ENCODE measurements around the gene FILIP1L.

The FILIP1L gene

DNA sequence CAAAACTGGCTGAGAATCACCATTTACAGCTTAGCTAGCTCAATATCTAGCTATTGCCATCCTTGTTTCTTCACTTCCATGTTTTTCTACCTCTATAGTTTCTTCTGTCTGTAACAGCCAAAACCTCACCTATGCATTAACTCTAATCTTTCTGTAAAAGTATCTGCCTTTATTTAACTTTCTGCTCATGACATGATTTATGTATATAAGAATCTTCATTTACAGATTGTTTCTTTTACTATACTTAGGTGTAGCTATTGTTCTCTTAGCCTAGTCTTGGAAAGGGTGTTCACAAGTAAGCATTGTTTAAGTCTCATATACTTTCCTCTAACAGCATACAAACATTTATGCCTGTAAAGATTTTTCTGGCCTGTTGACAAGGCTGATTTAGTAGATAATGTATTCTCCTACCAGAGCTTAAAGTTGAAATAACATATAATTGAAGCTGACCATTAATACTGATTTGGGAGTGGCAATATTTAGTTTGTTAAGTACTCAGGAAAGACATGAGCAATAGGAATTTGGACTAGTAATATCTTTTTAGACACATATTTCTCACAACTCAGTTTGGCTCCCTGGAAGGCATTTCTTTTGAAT is 9.4 kb downstream of the FILIP1L start:
- no peak overlapping the region for H3K27ac ChIP-seq

DNA sequence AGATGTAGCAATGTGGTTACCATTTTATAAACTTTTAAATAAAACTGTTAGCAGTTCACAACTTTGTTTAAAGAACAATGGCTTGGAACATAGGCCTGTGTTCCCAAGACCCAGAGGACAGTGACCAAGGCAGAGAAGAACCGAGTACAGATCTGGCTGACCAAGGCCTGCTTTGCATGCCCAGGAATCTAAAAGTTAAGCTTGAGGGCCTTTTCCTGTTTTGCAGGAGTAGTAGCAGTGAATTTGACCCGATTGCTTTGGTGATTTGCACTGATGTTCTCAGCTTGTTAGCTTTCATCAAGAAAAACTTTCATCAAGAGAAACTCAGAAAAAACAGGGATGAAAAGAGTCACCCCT is 9.9 kb downstream of the FILIP1L start:
- H3K4me3 ChIP-seq (ENCODE audit: low read depth, low read length) = no peak overlapping the region
- TF ChIP-seq, protein P1, sequence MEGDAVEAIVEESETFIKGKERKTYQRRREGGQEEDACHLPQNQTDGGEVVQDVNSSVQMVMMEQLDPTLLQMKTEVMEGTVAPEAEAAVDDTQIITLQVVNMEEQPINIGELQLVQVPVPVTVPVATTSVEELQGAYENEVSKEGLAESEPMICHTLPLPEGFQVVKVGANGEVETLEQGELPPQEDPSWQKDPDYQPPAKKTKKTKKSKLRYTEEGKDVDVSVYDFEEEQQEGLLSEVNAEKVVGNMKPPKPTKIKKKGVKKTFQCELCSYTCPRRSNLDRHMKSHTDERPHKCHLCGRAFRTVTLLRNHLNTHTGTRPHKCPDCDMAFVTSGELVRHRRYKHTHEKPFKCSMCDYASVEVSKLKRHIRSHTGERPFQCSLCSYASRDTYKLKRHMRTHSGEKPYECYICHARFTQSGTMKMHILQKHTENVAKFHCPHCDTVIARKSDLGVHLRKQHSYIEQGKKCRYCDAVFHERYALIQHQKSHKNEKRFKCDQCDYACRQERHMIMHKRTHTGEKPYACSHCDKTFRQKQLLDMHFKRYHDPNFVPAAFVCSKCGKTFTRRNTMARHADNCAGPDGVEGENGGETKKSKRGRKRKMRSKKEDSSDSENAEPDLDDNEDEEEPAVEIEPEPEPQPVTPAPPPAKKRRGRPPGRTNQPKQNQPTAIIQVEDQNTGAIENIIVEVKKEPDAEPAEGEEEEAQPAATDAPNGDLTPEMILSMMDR (IDR thresholded peaks at IDR 0.05) = no peak
- no peak overlapping the region for H3K4me2 ChIP-seq (ENCODE audit: low read length)
- H3K36me3 ChIP-seq (ENCODE audit: control insufficient read depth, insufficient read depth, low read length) = no peaks in the 10 kb centered on the region
- H3K9ac ChIP-seq = no peak overlapping the region
- H3K9me3 ChIP-seq (ENCODE audit: control insufficient read depth, low read length) = no peaks in the 10 kb centered on the region
- no peak overlapping the region for H2AFZ ChIP-seq
- no peaks in the 10 kb centered on the region for H3K79me2 ChIP-seq
- no peak overlapping the region for H3K27ac ChIP-seq
- peaks cover 20% of the 10 kb centered on the region for H3K4me1 ChIP-seq
- H3K27me3 ChIP-seq (ENCODE audit: control insufficient read depth, insufficient read depth, low read length) = no peaks in the 10 kb centered on the region

More for the DNA sequence above, 9.4 kb downstream of the FILIP1L start:
- Histone ChIP-seq H3K4me1 (peaks cover 20% of the 10 kb centered on the region), H2AFZ (no peak overlapping the region), H3K36me3 (ENCODE audit: control insufficient read depth, insufficient read depth, low read length) (no peaks in the 10 kb centered on the region), H3K4me3 (ENCODE audit: low read depth, low read length) (no peak overlapping the region), H3K4me2 (ENCODE audit: low read length) (no peak overlapping the region), H3K9me3 (ENCODE audit: control insufficient read depth, low read length) (no peaks in the 10 kb centered on the region), H3K79me2 (no peaks in the 10 kb centered on the region), H3K27me3 (ENCODE audit: control insufficient read depth, insufficient read depth, low read length) (no peaks in the 10 kb centered on the region), H3K9ac (no peak overlapping the region)
- TF ChIP-seq, protein P1 (IDR thresholded peaks at IDR 0.05) = no peak

DNA sequence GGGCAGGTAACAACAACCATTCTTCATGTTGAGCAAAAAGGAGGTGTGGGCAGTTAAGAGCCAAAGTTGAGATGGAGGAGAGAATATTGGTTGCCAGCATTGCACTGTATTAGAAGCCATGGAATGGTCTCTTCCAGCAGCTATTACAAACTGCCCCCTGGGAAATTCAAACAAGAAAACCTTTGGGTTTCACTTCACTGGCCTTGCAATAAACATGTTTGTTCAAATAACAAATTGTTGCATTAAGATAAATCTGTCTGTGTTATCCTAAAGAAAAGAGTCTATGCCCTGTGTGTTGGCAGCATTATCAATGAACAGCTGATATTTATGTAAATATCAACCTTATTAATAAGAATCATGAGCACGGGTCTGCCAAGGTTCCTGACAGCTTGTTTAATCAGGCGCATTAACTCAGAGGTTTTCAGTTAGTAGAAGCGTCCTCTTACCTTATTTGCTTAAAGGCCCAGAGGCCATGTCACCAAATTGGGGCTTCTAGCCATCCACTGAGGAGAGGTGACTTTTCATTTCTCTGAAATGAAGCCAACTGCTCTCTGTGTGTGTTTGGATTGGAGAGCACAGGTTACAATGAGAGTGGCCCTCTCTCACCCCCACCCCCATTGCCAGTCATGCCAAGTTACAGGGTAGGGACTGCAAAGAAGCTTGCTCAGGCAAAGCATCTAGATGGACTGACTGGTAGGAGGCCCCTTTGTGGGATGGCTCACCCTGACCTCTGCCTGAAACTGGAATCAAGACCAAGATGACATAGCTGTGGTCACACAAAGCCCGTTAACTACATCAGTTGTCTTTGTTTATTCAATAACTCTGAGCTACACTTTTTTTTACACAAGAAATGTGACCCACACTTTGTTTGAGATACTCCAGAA is 10.5 kb downstream of the FILIP1L start:
- H3K36me3 ChIP-seq (ENCODE audit: control insufficient read depth, insufficient read depth, low read length) = no peaks in the 10 kb centered on the region
- no peak overlapping the region for H3K9ac ChIP-seq
- H3K9me3 ChIP-seq (ENCODE audit: control insufficient read depth, low read length) = no peaks in the 10 kb centered on the region
- no peak overlapping the region for H3K4me3 ChIP-seq (ENCODE audit: low read depth, low read length)
- no peak overlapping the region for H3K4me2 ChIP-seq (ENCODE audit: low read length)
- no peaks in the 10 kb centered on the region for H3K27me3 ChIP-seq (ENCODE audit: control insufficient read depth, insufficient read depth, low read length)
- H3K27ac ChIP-seq = no peak overlapping the region
- no peak overlapping the region for H2AFZ ChIP-seq
- no peaks in the 10 kb centered on the region for H3K79me2 ChIP-seq
- TF ChIP-seq, protein P1 (IDR thresholded peaks at IDR 0.05) = no peak
- peaks cover 21% of the 10 kb centered on the region for H3K4me1 ChIP-seq

- Histone ChIP-seq H3K36me3 (ENCODE audit: control insufficient read depth, insufficient read depth, low read length) (no peaks in the 10 kb centered on the region), H2AFZ (no peak overlapping the region), H3K4me2 (ENCODE audit: low read length) (no peak overlapping the region), H3K79me2 (no peaks in the 10 kb centered on the region), H3K27ac (no peak overlapping the region), H3K4me3 (ENCODE audit: low read depth, low read length) (no peak overlapping the region), H3K4me1 (peaks cover 23% of the 10 kb centered on the region), H3K9me3 (ENCODE audit: control insufficient read depth, low read length) (no peaks in the 10 kb centered on the region), H3K9ac (no peak overlapping the region), H3K27me3 (ENCODE audit: control insufficient read depth, insufficient read depth, low read length) (no peaks in the 10 kb centered on the region)
- TF ChIP-seq, protein P1 (IDR thresholded peaks at IDR 0.05) = no peak
Measured at GRCh38 chr3:100102757-100103156, 11.5 kb downstream of the FILIP1L start.

All from parathyroid adenoma (tissue), 2 donors.